GM21423 (cell line): ENCODE data around the gene GMDS.

Experiments used
- ATAC-seq: cut with Tn5 transposase; IDR thresholded peaks from one replicate; pipeline ENCODE4 v1.9.1; 2021; ENCODE audit warnings: mild to moderate bottlenecking, moderate library complexity; ENCODE audit not compliant: unreplicated experiment

The GMDS gene

GRCh38 chr6:1786455-1787453 lies 458.7 kb downstream of the GMDS start:
- no peak for ATAC-seq

DNA sequence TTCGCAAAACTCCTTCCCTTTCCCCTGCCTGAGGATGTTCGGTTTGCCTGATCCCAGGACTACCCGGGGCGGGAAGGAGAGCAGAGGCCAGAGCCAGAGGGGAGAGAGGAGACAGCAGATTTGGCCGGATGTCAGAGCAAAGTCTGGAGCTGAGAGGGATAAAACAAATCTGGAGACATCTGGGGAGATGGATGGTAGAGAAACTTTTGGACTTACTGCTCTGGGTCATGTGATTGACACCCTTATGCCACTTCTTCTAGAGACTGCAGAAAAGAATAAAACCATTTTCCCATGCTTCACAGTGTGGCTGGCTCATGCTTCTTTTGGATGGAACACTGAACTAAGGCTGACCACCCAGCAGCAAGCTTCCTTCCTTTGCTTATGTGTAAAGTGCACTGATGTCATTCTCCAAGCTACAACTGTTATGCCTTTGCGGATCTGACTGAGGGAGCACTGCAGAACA lies 461.0 kb downstream of the GMDS start:
- ATAC-seq: no peak

DNA sequence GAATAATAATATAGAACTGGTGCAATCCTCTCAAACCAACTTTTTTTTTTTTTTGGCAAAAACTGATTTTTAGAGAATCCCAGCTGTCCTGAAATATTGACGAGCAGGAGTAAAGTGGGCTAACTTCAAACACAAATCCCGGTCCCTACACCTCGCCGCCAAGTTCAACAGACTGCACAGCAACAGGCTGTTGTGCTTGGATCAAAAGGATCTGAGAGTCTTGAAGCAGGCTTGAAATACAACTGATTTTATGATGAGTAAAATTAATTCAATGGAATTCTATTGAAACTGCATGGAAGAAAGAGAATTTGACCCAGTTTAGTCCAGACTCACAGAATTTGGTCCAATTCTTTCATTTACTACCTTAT lies 463.6 kb downstream of the GMDS start:
- no peak for ATAC-seq

DNA sequence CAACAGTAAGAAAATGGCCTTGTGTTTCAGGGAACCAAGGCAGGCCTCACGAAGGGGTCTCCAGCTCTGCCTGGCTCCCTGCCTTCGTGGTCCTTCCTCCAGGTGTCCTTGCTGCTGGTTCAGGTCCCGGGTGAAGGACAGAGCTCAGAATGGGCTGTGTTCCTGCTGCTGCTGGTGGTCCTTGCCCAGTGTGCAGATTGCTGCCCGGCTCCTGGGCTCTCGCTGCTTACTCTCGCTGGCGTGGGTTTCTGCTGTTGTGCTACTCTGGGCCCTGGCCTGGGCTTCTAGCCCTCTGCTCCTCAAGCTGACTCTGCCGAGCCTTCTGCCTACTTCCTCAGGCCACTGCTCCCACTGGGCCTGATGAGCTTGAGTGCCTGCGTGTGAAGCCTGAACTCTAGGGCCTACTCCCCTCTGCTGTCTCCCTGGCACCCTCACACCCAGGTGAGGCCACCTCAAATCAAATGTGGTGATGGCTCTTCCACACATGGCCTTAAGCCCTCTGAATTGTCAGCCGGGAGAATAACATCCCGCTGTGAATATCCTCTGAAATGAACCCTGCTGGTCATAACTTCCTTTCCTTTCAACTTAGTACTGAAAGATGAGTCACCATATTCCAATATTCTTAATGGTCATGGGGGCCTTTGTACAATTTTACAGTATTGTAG lies 464.1 kb downstream of the GMDS start:
- ATAC-seq: no peak

GRCh38 chr6:1780251-1780867 lies 465.0 kb downstream of the GMDS start:
- ATAC-seq: no peak

DNA sequence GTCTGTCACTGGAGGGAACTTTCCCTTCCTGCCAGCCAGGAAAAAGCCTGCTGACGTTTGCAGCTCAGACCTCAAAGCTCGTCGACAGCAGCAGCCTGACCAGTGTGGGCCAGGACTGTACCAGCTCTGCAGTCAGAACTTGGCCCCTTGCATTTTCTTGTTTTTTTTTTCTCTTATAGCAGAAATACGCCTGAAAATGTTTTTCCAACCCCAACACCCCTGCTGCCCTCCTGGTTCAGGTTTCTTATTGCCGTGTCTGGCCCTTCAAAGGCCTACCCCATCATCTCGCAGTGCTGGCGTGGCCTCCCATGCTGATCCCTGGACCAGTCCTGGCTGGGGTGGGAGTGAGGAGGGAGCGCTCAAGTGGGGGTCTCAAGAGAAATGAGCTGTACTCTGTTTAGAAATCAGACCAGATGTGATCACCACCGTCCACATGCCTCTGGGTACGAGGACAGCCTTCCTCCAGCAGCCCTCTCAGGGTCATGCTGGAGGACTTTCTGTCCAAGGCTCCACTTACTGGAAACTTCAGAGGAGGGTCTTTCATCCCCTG lies 466.6 kb downstream of the GMDS start:
- no peak for ATAC-seq

DNA sequence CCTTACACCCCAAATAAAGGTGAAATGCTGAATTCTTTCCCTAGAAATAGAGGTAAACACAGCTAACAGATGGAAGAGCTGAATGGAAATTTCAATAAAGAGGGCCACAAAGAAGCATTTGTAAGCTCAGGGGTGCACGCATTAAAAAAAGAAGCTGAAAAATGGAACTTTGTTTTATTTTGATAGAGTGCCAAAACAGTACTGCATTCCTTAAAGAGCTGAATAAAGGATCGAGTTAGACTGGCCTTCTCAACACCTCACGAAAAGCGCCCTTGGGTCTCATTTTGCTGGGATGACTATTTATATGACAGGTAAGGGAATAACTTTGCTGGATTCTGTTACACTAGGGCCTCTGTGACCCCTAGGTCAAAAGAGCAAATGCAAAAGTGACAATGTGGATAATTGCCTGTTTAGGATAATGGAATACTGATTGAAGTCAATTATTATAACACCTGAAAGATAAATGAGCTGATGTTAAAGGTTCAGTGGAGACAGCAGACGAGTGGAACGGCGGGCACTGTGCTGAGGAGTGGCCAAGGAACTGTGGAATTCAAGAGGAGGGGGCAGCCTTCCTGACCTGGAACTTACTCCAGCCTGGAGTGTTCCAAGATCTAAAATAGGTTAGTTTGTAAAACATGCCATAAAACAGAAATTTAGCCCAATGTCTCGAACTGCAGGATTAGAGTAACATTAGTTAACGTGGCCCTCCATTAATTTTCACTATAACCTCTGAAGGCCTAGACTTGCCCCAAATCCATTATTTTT lies 467.3 kb downstream of the GMDS start:
- no peak for ATAC-seq

GRCh38 chr6:1775441-1775840 lies 470.0 kb downstream of the GMDS start:
- ATAC-seq: no peak

GRCh38 chr6:1774226-1774915 lies 471.0 kb downstream of the GMDS start:
- no peak for ATAC-seq

DNA sequence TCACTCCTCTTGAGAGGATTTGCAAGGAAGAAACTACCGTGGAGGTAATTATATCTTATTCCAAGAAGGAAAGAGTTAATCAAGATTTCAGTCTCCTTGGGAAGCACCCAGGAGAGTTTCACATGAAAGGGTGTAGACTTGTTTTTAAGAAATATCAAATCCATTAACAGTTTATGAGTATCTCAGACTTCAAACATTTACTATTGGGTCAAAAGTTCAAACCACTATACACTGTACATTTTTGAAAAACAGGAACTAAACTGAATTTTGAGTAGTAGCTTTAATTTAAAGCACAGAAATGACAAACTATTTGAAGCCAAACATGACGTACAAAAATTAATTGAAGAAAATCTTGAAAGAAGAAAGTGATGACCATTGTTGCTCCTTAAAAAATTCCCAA lies 471.7 kb downstream of the GMDS start:
- ATAC-seq: no peak

GRCh38 chr6:1770968-1771723 lies 474.3 kb downstream of the GMDS start:
- no peak for ATAC-seq

- peak; percentile 64 for ATAC-seq
Measured at GRCh38 chr6:1770435-1770843, 475.0 kb downstream of the GMDS start.

DNA sequence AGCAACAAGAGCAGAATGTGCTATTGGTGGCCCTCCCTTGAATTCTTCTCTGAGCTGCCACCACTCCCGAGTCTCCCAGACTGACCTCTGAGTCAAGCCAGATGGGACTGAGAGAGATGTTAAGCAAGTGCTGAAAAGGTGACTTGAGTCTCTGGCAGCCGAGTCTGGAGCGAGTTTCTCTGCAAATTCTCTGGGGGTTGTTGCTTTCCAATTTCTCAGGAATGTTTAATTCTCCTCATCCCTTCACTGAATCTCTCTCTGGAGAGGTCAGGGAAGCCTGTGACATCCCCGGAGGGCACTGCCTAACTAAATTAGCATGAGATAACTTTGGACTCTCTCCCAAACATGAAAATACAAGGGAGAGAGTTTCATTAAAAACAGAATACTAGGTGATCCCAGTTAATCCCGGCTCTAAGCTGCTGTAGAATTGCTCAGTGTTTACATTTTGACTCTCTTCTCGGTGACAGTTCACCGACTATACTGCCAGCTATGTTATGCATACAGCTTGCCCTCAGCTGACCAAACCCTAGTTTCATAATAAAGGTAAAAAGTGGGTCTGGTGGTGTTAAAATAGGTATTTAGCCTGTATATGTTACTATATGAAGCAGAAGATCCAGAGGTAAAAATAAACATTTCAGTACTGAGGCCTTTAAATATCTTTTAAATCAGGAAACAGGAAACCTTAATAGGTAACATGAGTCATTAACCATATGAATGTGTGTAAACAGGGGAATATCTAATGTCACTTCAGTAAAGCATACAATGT lies 477.7 kb downstream of the GMDS start:
- no peak for ATAC-seq

- no peak for ATAC-seq
Measured at GRCh38 chr6:1766654-1767053, 478.8 kb downstream of the GMDS start.

DNA sequence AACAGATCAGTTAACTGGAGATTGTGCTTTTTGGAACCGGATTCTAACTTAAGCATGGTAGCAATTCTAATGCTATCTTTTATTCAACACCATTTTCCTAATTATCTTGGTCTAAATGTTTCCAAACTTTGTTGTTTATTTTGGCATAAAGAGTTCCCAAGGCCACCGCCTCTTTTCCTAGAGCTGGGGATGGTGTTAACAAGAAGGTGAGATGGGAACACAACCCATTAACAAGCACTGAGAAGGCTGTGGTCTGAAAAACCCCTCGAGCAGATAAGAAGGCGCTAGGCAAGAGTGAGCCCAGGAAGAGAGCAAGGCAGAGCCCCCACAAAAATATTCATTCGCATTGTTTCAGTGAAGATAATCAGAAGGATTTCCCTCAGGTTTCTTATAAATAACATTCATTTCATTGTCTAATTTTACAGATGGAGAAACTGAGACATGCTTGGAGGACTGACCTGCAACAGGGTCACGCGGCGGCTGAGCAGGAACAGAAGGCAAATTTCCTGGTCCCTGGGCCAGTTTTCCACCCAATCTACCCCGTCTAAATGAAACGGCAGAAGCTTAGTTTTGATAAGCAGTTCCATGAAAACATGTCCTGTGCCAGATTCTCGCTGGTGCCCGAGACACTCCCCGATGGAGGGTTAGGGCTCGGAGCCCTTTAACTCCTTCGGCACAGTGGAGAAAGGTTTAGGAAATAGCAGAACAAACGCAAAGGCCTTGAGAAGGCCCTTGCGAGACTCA lies 480.1 kb downstream of the GMDS start:
- no peak for ATAC-seq

DNA sequence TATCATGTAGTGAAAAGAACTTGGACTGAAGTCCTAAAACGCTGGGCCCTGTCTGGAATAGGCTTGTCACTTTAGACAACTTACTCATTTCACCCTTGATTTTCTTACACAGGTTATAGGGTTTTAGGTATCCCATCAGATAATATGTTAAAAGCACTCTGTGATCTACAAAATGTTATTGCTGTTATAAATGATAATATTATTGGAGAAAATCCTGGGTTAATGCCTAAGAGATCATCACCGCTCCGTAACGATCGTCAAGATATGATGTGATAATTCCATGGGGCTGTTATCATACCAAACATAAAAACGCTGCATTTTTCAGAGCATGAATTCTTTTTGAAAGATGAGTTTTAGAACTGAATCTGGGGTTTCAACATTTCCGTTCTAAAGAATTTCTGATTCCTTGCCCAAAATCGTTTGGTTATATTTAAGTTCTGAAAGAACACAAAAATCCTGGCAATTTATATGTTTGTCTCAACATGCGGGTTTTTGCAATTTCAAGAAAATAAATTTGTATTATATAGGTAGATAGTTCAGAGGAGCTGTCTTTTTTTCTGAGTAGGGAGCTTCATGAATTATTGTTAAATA lies 480.9 kb downstream of the GMDS start:
- ATAC-seq: no peak

DNA sequence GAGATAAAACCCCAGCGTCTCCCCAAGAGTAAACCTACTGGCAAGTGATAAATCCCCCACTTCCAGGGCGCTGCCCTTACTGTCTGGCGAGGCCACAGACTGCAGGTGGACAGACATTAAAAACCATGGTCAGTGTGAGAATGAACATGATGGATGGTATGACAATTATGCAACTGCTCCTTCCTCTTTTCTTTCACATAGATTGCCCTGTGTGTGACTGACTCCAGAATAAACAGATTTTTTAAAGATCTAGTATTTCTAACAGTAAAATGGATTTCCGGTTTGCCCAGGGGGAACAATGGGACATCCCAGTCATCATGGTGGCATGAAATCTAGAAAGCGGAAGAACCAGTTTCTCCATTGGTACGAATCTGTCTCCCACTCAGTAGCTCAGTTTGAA lies 482.0 kb downstream of the GMDS start:
- no peak for ATAC-seq
